Heart left ventricle (tissue), 13 donors: ENCODE data around the gene TCF4.

ENCODE experiments used
- CTCF ChIP-seq, 12 donors: fragments of 200-600 bp; sonication (generic) in 4 of 12; IDR thresholded peaks; one replicate each; pipeline versions ENCODE4 v1.5.0 to v1.8.0; 2018 to 2022; ENCODE audit warnings: antibody characterized with exemption in 12 of 12, mild to moderate bottlenecking in 5 of 12
- POLR2A ChIP-seq, 2 donors: fragments of 450-650 bp; IDR thresholded peaks; one replicate each; pipeline ENCODE4 v1.6.1; 2017; ENCODE audit warnings: antibody characterized with exemption in 2 of 2, mild to moderate bottlenecking in 2 of 2, moderate library complexity in 2 of 2
- donor health status: ischemic (EF 13 %, LVEDD 7.1; RV severe dilation, severe dysfunction).
- donor health status: DM: no; HTN: yes; CAD: no.
- donor health status: DM: no; HTN: no; CAD: no.
- donor health status: ischemic (EF 25% LVEDD 6.9; RV normal size, moderate dysfunction).
- donor health status: ischemic (EF 25% LVEDD 5.7; RV mildly dilated, moderate dysfunction).
- donor health status: ischemic (EF 35%, LVEDD 5.7; RV mildly dilated, moderate dysfunction).
- donor health status: nonischemic (EF 11% LVEDD 7.7; RV severe dilation, severe dysfunction).
- donor health status: DM: yes; HTN: yes; CAD: no.
- donor health status: PGD.
- donor health status: ischemic (EF 29% LVEDD 5.4; RV normal size, mild dysfunction).
- donor health status: nonischemic (EF 23%, LVEDD 6.1; RV moderate dilation, normal function).

GRCh38 chr18:55258088-55258487 is 329.9 kb downstream of the TCF4 start:
- no peak for TF ChIP-seq CTCF (IDR thresholded peaks at IDR 0.05)
- no peak for TF ChIP-seq POLR2A (IDR thresholded peaks at IDR 0.05)
